ENCODE data around the gene PROM1.

The PROM1 gene

GRCh38 chr4:15942283-15942682 lies 141.5 kb downstream of the PROM1 start:
- no peak for DNase-seq (ENCODE audit: low read depth)

DNA sequence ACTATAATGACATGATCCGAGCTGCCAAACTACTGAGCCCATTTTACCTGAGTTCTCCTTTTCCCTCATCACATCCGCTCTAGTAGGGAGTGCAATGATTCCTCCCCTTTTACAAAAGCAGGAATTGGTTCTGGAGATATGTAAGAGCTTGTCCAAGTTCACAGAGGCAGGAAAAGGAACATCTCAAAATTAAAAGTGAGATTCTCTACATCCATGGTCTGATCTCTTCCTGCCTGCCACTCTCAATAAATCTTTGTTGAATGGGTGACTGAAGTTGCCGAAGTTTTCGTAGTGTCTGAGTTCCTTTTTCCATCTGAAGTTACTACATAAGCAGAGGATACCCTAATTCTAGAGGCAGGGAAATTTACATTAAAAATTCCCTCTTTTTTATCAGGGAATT lies 145.2 kb downstream of the PROM1 start, which contains the start of gene FGFBP1:
FGFBP1 (minus strand) TSS at position 101 of the 400 bp plus-strand sequence. CDS start 2,108 bp downstream, outside the sequence.
- DNase-seq (ENCODE audit: low read depth): no peak

GRCh38 chr4:15938182-15938581 lies 145.6 kb downstream of the PROM1 start:
- no peak for DNase-seq (ENCODE audit: low read depth)

DNA sequence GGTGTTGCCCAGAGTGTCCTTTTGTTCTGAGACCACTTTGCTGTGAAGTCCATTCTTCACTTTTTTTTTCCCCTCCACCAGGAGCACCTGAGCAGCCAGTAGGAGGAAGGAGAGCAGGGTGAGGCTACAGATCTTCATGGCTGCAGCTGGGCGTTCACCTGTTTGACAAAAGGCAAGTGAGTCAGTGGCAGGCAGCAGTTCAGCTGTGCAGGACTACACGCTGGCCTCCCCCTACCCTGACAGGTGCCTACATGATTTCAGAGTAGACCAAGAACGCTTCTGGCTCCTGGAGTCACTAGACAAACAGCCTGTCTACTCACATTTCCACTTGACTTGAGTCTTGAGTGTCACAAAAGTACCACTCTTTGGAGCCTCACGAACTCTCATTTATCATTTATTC lies 147.3 kb downstream of the PROM1 start:
- no peak for DNase-seq (ENCODE audit: low read depth)

DNA sequence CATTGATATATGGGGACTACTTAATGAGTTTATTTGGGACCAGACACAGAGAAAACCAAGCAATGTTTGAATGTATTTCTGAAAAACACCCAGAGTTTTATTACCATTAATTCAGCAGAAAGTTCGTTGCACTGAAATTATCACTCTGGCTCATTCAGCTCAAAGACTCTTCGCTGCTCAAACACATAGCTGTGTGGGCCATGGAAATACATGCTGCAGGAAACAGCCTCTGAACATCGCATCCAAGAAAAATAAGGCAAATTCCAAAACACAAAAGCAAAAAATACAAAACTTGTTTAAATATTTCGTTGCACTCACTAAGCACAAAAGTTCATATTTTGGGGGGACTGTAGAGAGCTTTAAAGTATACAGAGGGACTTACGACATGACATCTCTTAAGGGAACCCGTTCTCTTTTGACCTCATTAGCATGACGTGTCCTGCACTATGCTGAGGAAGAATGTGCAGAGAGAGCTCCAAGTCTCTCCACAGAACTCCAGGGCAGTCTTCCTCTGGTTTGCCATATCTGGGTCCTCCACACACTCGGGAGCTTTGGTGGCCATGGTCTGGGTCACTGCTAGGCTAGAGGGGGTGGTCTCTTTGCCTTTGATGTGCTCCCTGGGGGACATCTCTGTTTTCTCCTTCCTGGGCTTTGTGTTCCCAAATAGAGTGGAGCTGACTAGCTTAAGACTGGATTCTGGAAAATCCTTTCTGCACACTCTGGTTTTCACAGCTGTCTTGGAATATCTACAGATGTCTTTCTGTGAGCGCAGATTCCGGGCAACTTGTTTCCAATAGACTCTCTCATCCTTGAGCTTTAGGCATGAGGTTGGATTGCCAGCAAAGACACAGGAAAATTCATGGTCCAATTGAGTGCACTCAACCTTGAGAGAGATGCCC lies 148.1 kb downstream of the PROM1 start:
- no peak for DNase-seq (ENCODE audit: low read depth)

- no peak for DNase-seq (ENCODE audit: low read depth)
Measured at GRCh38 chr4:15934259-15934658, 149.6 kb downstream of the PROM1 start.

- no peak for DNase-seq (ENCODE audit: low read depth)
Measured at GRCh38 chr4:15931451-15932210, 152.2 kb downstream of the PROM1 start.

DNA sequence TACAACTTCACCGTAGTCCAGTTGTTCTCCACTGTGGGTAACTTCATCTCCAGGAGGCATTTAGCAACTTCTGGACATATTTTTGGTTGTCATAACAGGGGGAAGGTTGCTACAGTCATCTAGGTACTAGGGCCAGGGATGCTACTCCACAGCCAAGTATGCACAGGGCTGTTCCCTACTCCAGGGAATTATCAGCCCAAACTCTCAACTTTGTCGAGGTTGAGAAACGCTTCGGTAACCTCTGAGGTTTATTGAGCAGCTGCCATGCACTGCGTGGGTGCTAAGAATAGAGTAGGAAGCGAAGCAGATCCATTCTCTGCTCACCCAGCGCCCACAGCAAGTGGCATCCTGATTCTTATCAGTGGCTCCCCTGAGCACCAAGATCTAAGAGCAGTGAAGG lies 153.5 kb downstream of the PROM1 start:
- no peak for DNase-seq (ENCODE audit: low read depth)

DNA sequence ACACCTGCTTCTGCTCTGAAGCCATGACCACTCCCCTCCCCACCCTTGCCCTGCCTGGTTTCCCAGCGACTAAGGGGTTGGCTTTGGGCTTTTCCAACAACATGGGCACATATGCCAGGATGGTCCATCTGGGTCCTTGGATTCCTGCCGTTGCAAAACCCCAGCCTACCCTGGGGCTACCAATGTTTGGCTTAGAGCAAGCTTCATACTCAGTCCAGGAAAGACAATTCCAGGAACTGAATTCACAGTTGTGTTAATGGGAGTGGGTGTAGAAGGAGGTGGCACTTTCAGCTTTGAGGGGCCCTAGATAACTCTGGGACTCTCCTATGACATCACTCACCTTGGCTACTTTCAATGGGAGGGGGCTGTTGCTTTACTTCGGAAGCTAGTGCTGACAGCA lies 154.3 kb downstream of the PROM1 start:
- DNase-seq (ENCODE audit: low read depth): no peak

GRCh38 chr4:15928883-15929282 lies 154.9 kb downstream of the PROM1 start:
- DNase-seq (ENCODE audit: low read depth): no peak

DNA sequence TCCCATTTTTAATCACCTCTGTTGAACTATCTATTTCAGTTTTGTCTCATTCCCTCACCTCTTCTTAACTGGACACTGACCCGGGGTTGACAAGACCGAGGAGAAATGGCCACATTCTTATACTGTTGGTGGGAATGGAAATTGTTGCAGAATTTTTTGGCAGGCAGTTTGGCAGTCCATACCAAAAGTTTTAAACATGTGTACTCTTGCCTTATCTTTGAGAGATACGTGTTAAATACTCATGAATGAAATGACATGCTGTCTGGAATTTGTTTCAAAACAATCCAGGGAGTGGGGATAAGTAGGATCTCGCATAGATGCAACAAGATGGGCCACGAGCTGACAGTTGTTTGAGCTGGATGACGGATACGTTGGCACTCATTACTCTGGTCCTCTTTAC lies 157.3 kb downstream of the PROM1 start:
- no peak for DNase-seq (ENCODE audit: low read depth)

DNA sequence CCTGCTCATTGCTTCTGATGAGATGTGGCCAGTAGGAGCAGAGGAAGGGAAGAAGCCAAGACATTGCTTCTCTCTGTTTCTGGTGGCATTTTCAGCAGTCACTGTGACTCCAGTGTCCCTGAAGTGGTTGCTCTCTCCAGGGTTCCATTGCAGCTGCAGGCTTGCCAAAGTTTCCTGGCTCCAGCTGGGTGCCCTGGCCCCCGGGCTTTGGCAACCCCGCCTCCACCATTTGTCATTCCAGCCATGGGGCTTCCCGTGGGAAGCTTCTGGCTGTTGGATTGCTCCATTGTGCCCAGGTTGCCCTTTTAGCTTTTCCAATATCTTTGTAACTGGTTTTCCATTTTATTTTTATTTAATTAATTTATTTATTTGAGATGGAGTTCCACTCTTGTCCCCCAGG lies 158.0 kb downstream of the PROM1 start:
- no peak for DNase-seq (ENCODE audit: low read depth)

DNA sequence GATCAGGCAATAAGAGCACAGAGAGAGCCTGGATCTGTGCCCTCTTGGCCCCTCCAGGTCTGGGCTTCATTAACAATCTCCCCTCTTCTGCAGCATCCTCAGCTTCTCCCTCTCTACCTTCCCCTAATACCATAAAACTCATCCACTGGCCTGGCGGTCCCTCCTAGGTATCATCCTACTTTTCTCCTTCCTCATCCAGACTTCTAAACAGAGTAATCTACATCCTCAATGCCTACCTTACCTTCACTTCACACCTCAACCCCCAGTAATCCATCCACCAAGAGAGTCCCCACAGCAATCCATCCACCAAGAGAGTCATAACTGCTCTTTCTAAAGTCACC lies 162.3 kb downstream of the PROM1 start:
- DNase-seq (ENCODE audit: low read depth): no peak

- no peak for DNase-seq (ENCODE audit: low read depth)
Measured at GRCh38 chr4:15920723-15921591, 162.9 kb downstream of the PROM1 start.

- no peak for DNase-seq (ENCODE audit: low read depth)
Measured at GRCh38 chr4:15918484-15919129, 165.2 kb downstream of the PROM1 start.

Measured in activated T-cell treated with anti-CD3 and anti-CD28 coated beads for 24 hours (primary cell).